Fibroblast of lung (primary cell): ENCODE results near the gene GPR150.

Source experiments
- EZH2 ChIP-seq: IDR thresholded peaks from 2 replicates; pipeline ENCODE4 v1.5.1; 2012; ENCODE audit warnings: low read length, control low read depth, mild to moderate bottlenecking; ENCODE audit errors: missing control alignments
- TF ChIP-seq, protein P1 (sequence below), 2 donors: IDR thresholded peaks in 1 of 2; conservative IDR thresholded peaks in 1 of 2; 1 replicate in 1 of 2; 2 replicates in 1 of 2; pipeline ENCODE4 v1.5.1; 2011 to 2012; ENCODE audit warnings: low read length in 2 of 2, control low read depth in 1 of 2, inconsistent platforms in 1 of 2, low read depth in 1 of 2, mild to moderate bottlenecking in 1 of 2

GRCh38 chr5:95631991-95632675 is 12.2 kb downstream of the GPR150 start:
- TF ChIP-seq, protein P1, sequence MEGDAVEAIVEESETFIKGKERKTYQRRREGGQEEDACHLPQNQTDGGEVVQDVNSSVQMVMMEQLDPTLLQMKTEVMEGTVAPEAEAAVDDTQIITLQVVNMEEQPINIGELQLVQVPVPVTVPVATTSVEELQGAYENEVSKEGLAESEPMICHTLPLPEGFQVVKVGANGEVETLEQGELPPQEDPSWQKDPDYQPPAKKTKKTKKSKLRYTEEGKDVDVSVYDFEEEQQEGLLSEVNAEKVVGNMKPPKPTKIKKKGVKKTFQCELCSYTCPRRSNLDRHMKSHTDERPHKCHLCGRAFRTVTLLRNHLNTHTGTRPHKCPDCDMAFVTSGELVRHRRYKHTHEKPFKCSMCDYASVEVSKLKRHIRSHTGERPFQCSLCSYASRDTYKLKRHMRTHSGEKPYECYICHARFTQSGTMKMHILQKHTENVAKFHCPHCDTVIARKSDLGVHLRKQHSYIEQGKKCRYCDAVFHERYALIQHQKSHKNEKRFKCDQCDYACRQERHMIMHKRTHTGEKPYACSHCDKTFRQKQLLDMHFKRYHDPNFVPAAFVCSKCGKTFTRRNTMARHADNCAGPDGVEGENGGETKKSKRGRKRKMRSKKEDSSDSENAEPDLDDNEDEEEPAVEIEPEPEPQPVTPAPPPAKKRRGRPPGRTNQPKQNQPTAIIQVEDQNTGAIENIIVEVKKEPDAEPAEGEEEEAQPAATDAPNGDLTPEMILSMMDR (conservative IDR thresholded peaks at IDR 0.05 in 1 of 2, IDR thresholded peaks at IDR 0.05 in 1 of 2; ENCODE audit: low read depth in 1 of 2, low read length in 2 of 2): no peak
- TF ChIP-seq EZH2: no peak
